GM12878 (cell line): ENCODE measurements around the gene AGRP. TPM values are rescaled to one million over a fixed set of nuclear protein-coding genes. Genes with fewer than 3 reads are reported as not detected.

Experiments
- BCL11A ChIP-seq: IDR thresholded peaks from 2 replicates; pipeline ENCODE4 v1.6.1; 2011; ENCODE audit warnings: low read depth, low read length
- CBFB ChIP-seq: IDR thresholded peaks from 2 replicates; pipeline ENCODE4 v1.6.1; 2016; ENCODE audit warnings: antibody characterized with exemption, low read depth
- CUX1 ChIP-seq: IDR thresholded peaks from 2 replicates; pipeline ENCODE4 v1.6.1; 2012; ENCODE audit warnings: improper control_type of control experiment, low read depth, low read length; ENCODE audit not compliant: insufficient replicate concordance
- E2F8 ChIP-seq: fragments of 450-650 bp; IDR thresholded peaks from 2 replicates; pipeline ENCODE4 v1.6.1; 2018; ENCODE audit warnings: mild to moderate bottlenecking, low read depth, moderate library complexity; ENCODE audit not compliant: partially characterized antibody
- E4F1 ChIP-seq: fragments of 450-650 bp; IDR thresholded peaks from 2 replicates; pipeline ENCODE4 v1.6.1; 2018; ENCODE audit warnings: borderline replicate concordance, mild to moderate bottlenecking; ENCODE audit not compliant: partially characterized antibody
- HDAC2 ChIP-seq: fragments of 200-600 bp; sonication (generic); IDR thresholded peaks from 2 replicates; pipeline ENCODE4 v1.6.1; 2017
- HSF1 ChIP-seq: fragments of 150-350 bp; IDR thresholded peaks from 2 replicates; pipeline ENCODE4 v1.6.1; 2014; ENCODE audit warnings: mild to moderate bottlenecking, low read depth, low read length
- IRF3 ChIP-seq: fragments of 450-650 bp; IDR thresholded peaks from 2 replicates; pipeline ENCODE4 v1.6.1; 2014; ENCODE audit warnings: mild to moderate bottlenecking
- KDM1A ChIP-seq: fragments of 200-600 bp; sonication (generic); IDR thresholded peaks from 2 replicates; pipeline ENCODE4 v1.6.1; 2016; ENCODE audit warnings: borderline replicate concordance
- LARP7 ChIP-seq: fragments of 450-650 bp; IDR thresholded peaks from 2 replicates; pipeline ENCODE4 v1.6.1; 2017; ENCODE audit warnings: mild to moderate bottlenecking
- NBN ChIP-seq: fragments of 450-650 bp; IDR thresholded peaks from 2 replicates; pipeline ENCODE4 v1.6.1; 2016
- NR2C1 ChIP-seq: fragments of 450-650 bp; IDR thresholded peaks from 2 replicates; pipeline ENCODE4 v1.6.1; 2017; ENCODE audit warnings: antibody characterized with exemption, mild to moderate bottlenecking, moderate library complexity
- RAD51 ChIP-seq: fragments of 450-650 bp; IDR thresholded peaks from 2 replicates; pipeline ENCODE4 v1.6.1; 2016; ENCODE audit warnings: moderate library complexity, mild to moderate bottlenecking, inconsistent platforms
- SIN3A ChIP-seq: IDR thresholded peaks from 2 replicates; pipeline ENCODE4 v1.6.1; 2012; ENCODE audit warnings: low read depth, low read length, improper control_type of control experiment
- SMARCA5 ChIP-seq: fragments of 450-650 bp; IDR thresholded peaks from 2 replicates; pipeline ENCODE4 v1.6.1; 2017; ENCODE audit warnings: mild to moderate bottlenecking
- TCF12 ChIP-seq: IDR thresholded peaks from 2 replicates; pipeline ENCODE4 v1.6.1; 2011; ENCODE audit warnings: low read depth, mild to moderate bottlenecking, low read length
- TCF3 ChIP-seq: IDR thresholded peaks from 2 replicates; pipeline ENCODE4 v1.6.1; 2012; ENCODE audit warnings: low read depth, mild to moderate bottlenecking, low read length, borderline replicate concordance; ENCODE audit not compliant: insufficient read depth
- ZBED1 ChIP-seq: IDR thresholded peaks from 2 replicates; pipeline ENCODE4 v1.6.1; 2016; ENCODE audit warnings: borderline replicate concordance
- polyA plus RNA-seq, 11 experiments: library from polyadenylated mRNA; depleted of rRNA in 4 of 11; unstranded in 6 of 11; stranded (reverse) in 5 of 11; fragments of >200 nt; fragmentation: Nextera tagmentation in 4 of 11; fragmentation: Illumina TruSeq in 1 of 11; extraction: Ambion mirVana in 4 of 11; extraction: Trizol in 1 of 11; gene quantifications; 1 replicate in 1 of 11; 2 replicates in 10 of 11; pipeline versions ENCODE4 v1.2.1 to v1.2.3, GENCODE V29; 2011 to 2016; ENCODE audit warnings: inconsistent platforms in 2 of 11, missing spikeins in 2 of 11, low read depth in 1 of 11
- total RNA-seq, 4 experiments: library from RNA; depleted of rRNA in 3 of 4; stranded (reverse); fragments of >200 nt in 3 of 4; fragmentation: Illumina TruSeq in 1 of 4; extraction: Trizol in 1 of 4; gene quantifications; 2 replicates each; pipeline versions ENCODE4 v1.2.1 to v1.2.3, GENCODE V29; 2013 to 2021

AGRP gene
- total and polyA plus RNA-seq, 10 of the 15 experiments (the other 5 are each of a cell fraction or from before 2014, with no cell fraction given), result 0.16 to 0.75 (median 0.53) TPM; not detected in 6

- no peak for TF ChIP-seq BCL11A
- no peak for TF ChIP-seq HSF1
- TF ChIP-seq CUX1, result no peak
- no peak for TF ChIP-seq E4F1
- TF ChIP-seq NR2C1, result no peak
- TF ChIP-seq CBFB, result no peak
- no peak for TF ChIP-seq E2F8
- TF ChIP-seq RAD51, result no peak
- no peak for TF ChIP-seq TCF12
- TF ChIP-seq SIN3A, result no peak
- 0 out of 2 replicates have a peak, but pooled peaks have one; percentile 24 for TF ChIP-seq NBN
- TF ChIP-seq ZBED1, result no peak
- TF ChIP-seq LARP7, result no peak
- TF ChIP-seq TCF3, result no peak
- no peak for TF ChIP-seq KDM1A
- no peak for TF ChIP-seq HDAC2
- no peak for TF ChIP-seq SMARCA5
- TF ChIP-seq IRF3, result no peak
Measured at GRCh38 chr16:67517661-67518423, 34.5 kb upstream of the AGRP start (continued).
